Stomach (tissue), 9 donors: ENCODE results near the gene ATAD2B. TPM values are rescaled to one million over a fixed set of nuclear protein-coding genes. Genes with fewer than 3 reads are reported as not detected.

Experiments
- DNase-seq, 2 donors: peaks; one replicate each; pipeline versions ENCODE4 v3.0.0 to v3.0.0-alpha.2; 2013 to 2019
- H3K27ac ChIP-seq, 5 donors: fragments of 200-600 bp in 4 of 5; sonication (generic) in 4 of 5; one replicate each; pipeline ENCODE4 v1.5.1; 2013 to 2019; ENCODE audit warnings: mild to moderate bottlenecking in 1 of 5, moderate library complexity in 1 of 5
- H3K27me3 ChIP-seq, 3 donors: fragments of 200-600 bp; sonication (generic); one replicate each; pipeline ENCODE4 v1.5.1; 2017 to 2019; ENCODE audit warnings: mixed run types in 1 of 3
- H3K36me3 ChIP-seq, 4 donors: fragments of 200-600 bp; sonication (generic); 1 replicate in 3 of 4; 2 replicates in 1 of 4; pipeline ENCODE4 v1.5.1; 2016 to 2019
- H3K4me1 ChIP-seq, 4 donors: fragments of 200-600 bp; sonication (generic); one replicate each; pipeline ENCODE4 v1.5.1; 2016 to 2019
- H3K4me3 ChIP-seq, 4 donors: fragments of 200-600 bp; sonication (generic) in 3 of 4; one replicate each; pipeline ENCODE4 v1.5.1; 2016 to 2019; ENCODE audit warnings: mild to moderate bottlenecking in 1 of 4
- H3K9me3 ChIP-seq, 4 donors: fragments of 200-600 bp; sonication (generic); one replicate each; pipeline ENCODE4 v1.5.1; 2016 to 2019
- CTCF ChIP-seq, 7 experiments: fragments of 450-650 bp in 4 of 7; fragments of 200-600 bp in 3 of 7; sonication (generic) in 3 of 7; IDR thresholded peaks; one replicate each; pipeline ENCODE4 v1.5.1; 2016 to 2019; ENCODE audit warnings: antibody characterized with exemption in 7 of 7, control low read depth in 2 of 7, mild to moderate bottlenecking in 1 of 7
- EP300 ChIP-seq: sonication (generic); formaldehyde crosslinking; IDR thresholded peaks from one replicate; pipeline ENCODE4 v1.6.1; 2017; ENCODE audit warnings: antibody characterized with exemption
- POLR2A ChIP-seq, 4 donors: fragments of 450-650 bp; IDR thresholded peaks; one replicate each; pipeline ENCODE4 v1.6.1; 2016; ENCODE audit warnings: antibody characterized with exemption in 4 of 4, control low read depth in 2 of 4, mild to moderate bottlenecking in 1 of 4, moderate library complexity in 1 of 4
- POLR2AphosphoS5 ChIP-seq, 3 donors: sonication (generic); formaldehyde crosslinking; IDR thresholded peaks; one replicate each; pipeline ENCODE4 v1.6.1; 2016; ENCODE audit warnings: antibody characterized with exemption in 3 of 3
- WGBS, 5 donors: extraction: QIAGEN DNeasy Blood & Tissue Kit in 3 of 5; methylation state at CpG; one replicate each; pipeline versions ENCODE4 v1.1.5 to v1.1.7; 2013 to 2018; 5-methylcytosine and 5-hydroxymethylcytosine counted together
- intact Hi-C: fragments of 100-400 bp; cut with DNase I; formaldehyde crosslinking; loops from one replicate; pipeline ENCODE4 v1.15.1; 2023; ENCODE audit warnings: low total_unique reads
- polyA plus RNA-seq, 3 donors: library from polyadenylated mRNA; stranded (reverse); fragments of 200-250 nt; gene quantifications; one replicate each; pipeline ENCODE4 v1.2.3, GENCODE V29; 2013
- total RNA-seq, 5 donors: library from RNA; depleted of rRNA; stranded (reverse); fragments of >200 nt; gene quantifications; one replicate each; pipeline versions ENCODE4 v1.1.0 to v1.2.3, GENCODE V29; 2014 to 2016
- donor health status: healthy with polysubstance abuse.
- donor health status: Bipolar disorder and iron deficiency.
- donor health status: healthy.

ATAD2B gene
- total and polyA plus RNA-seq, 8 donors, result 2.0 to 67.0 (median 17.2) TPM

- H3K9me3 ChIP-seq, result no peaks in the 10 kb centered on the region
- WGBS, 5 donors, result 91 to 99% (median 97%) methylated on average over 5 of the region's 5 CpGs
- no peak overlapping the region for H3K4me3 ChIP-seq
- intact Hi-C loops, result no loop called here
- H3K27me3 ChIP-seq, result no peaks in the 10 kb centered on the region
- peaks cover 5 to 31% (median 22%) of the 10 kb centered on the region in 4 donors for H3K36me3 ChIP-seq
- H3K4me1 ChIP-seq, result no peaks in the 10 kb centered on the region
- TF ChIP-seq POLR2AphosphoS5 (IDR thresholded peaks at IDR 0.05) (no peak), CTCF (IDR thresholded peaks at IDR 0.05) (no peak), POLR2A (IDR thresholded peaks at IDR 0.05) (no peak), EP300 (no peak)
- no peak for DNase-seq
- H3K27ac ChIP-seq, result no peak overlapping the region
These were observed 90.4 kb downstream of the ATAD2B start for GRCh38 chr2:23836505-23836904.

GRCh38 chr2:23835988-23836387, 90.9 kb downstream of the ATAD2B start:
- H3K27me3 ChIP-seq, result no peaks in the 10 kb centered on the region
- H3K4me1 ChIP-seq, result no peaks in the 10 kb centered on the region
- DNase-seq, result no peak
- H3K36me3 ChIP-seq, result peaks cover 5 to 27% (median 21%) of the 10 kb centered on the region in 4 donors
- no peaks in the 10 kb centered on the region for H3K9me3 ChIP-seq
- H3K4me3 ChIP-seq, result no peak overlapping the region
- intact Hi-C loops, result no loop called here
- TF ChIP-seq POLR2A (IDR thresholded peaks at IDR 0.05) (no peak), POLR2AphosphoS5 (IDR thresholded peaks at IDR 0.05) (no peak), EP300 (no peak), CTCF (IDR thresholded peaks at IDR 0.05) (no peak)
- WGBS, 5 donors, result 90 to 99% (median 97%) methylated on average over 6 to 9 of the region's 9 CpGs
- H3K27ac ChIP-seq, result no peak overlapping the region

- Histone ChIP-seq H3K9me3 (no peaks in the 10 kb centered on the region), H3K27me3 (no peaks in the 10 kb centered on the region), H3K36me3 (peaks cover 5 to 27% (median 21%) of the 10 kb centered on the region in 4 donors), H3K27ac (no peak overlapping the region), H3K4me3 (no peak overlapping the region), H3K4me1 (no peaks in the 10 kb centered on the region)
- DNase-seq, result no peak
- WGBS, 5 donors, result 93 to 98% (median 96%) methylated on average over 5 of the region's 5 CpGs
- TF ChIP-seq EP300 (no peak), POLR2AphosphoS5 (IDR thresholded peaks at IDR 0.05) (no peak), POLR2A (IDR thresholded peaks at IDR 0.05) (no peak), CTCF (IDR thresholded peaks at IDR 0.05) (no peak)
- intact Hi-C loops, result no loop called here
These were observed 91.5 kb downstream of the ATAD2B start for GRCh38 chr2:23835423-23835822.

- WGBS, 5 donors, result 85 to 97% (median 91%) methylated on average over 1 of the region's 1 CpG
- Histone ChIP-seq H3K36me3 (peaks cover 0 to 21% (median 16%) of the 10 kb centered on the region in 4 donors), H3K4me1 (peaks cover 0 to 5% (median 0%) of the 10 kb centered on the region in 4 donors), H3K4me3 (no peak overlapping the region), H3K27ac (no peak overlapping the region), H3K9me3 (no peaks in the 10 kb centered on the region), H3K27me3 (no peaks in the 10 kb centered on the region)
- intact Hi-C loops, result loop anchor here (10.0 kb wide), 1 partner anchor 256 kb away; the partner anchor contains the start of gene TP53I3
- no peak for DNase-seq
- TF ChIP-seq POLR2A (IDR thresholded peaks at IDR 0.05), result no peak
- TF ChIP-seq POLR2AphosphoS5 (IDR thresholded peaks at IDR 0.05), result no peak
- TF ChIP-seq EP300, result no peak
- no peak for TF ChIP-seq CTCF (IDR thresholded peaks at IDR 0.05)
These were observed 97.9 kb downstream of the ATAD2B start for GRCh38 chr2:23828986-23829385.
